Testis (tissue), 2 donors: ENCODE results near the gene DDX47.

Experiments
- CTCF ChIP-seq, 3 experiments: fragments of 450-650 bp in 2 of 3; fragments of 200-600 bp in 1 of 3; sonication (generic) in 1 of 3; IDR thresholded peaks; one replicate each; pipeline ENCODE4 v1.5.1; 2016 to 2019; ENCODE audit warnings: antibody characterized with exemption in 3 of 3, mild to moderate bottlenecking in 2 of 3, moderate library complexity in 1 of 3
- POLR2A ChIP-seq: fragments of 450-650 bp; IDR thresholded peaks from one replicate; pipeline ENCODE4 v1.6.1; 2017; ENCODE audit warnings: antibody characterized with exemption, mild to moderate bottlenecking, moderate library complexity

- TF ChIP-seq CTCF (IDR thresholded peaks at IDR 0.05) = no peak
- TF ChIP-seq POLR2A = no peak
These were observed 60.9 kb downstream of the DDX47 start for GRCh38 chr12:12874029-12874428.
